ENCODE measurements around the gene TVP23A.
"Not testable (repeated sequence)": the region's sequence is repeated elsewhere in the genome, so short reads cannot be mapped to it uniquely, and the experiment has no call there.

TVP23A gene

DNA sequence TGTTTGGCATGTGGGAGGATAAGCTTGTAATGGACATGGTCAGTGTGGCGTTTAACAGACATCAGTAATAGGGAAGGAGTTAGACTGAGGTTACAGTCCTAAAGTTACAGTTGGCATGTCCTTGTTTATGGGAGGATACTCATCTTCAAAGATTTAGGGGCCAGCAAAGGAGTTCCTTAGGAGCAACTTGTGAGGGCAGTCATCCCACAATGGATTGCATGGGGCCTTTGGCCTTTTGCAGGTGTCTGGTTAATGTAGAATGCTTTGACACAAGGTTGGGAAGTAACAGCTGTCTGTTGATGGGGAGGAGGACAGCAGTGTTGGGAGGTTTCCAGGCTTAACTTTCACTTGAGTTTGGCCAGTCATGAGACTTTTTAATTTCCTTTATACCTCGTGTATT is 72.8 kb downstream of the TVP23A start:
- no peak for DNase-seq (ENCODE audit: low read depth, low spot score)

- no peak for DNase-seq (ENCODE audit: low read depth, low spot score)
These were observed 74.1 kb downstream of the TVP23A start for GRCh38 chr16:10744370-10745030.

- DNase-seq (ENCODE audit: low read depth, low spot score): peak; percentile 64
These were observed 74.8 kb downstream of the TVP23A start, which contains the start of gene NUBP1 for GRCh38 chr16:10743610-10744369. TSS of gene NUBP1 (plus strand) at chr16:10743842. CDS start at chr16:10743864, 22 bp downstream.

- DNase-seq (ENCODE audit: low read depth, low spot score): no peak
These were observed 75.4 kb downstream of the TVP23A start for GRCh38 chr16:10743227-10743609.

- no peak for DNase-seq (ENCODE audit: low read depth, low spot score)
These were observed 76.8 kb downstream of the TVP23A start for GRCh38 chr16:10741844-10742243.

GRCh38 chr16:10741249-10741648 is 77.3 kb downstream of the TVP23A start:
- not testable (repeated sequence) for DNase-seq (ENCODE audit: low read depth, low spot score)

DNA sequence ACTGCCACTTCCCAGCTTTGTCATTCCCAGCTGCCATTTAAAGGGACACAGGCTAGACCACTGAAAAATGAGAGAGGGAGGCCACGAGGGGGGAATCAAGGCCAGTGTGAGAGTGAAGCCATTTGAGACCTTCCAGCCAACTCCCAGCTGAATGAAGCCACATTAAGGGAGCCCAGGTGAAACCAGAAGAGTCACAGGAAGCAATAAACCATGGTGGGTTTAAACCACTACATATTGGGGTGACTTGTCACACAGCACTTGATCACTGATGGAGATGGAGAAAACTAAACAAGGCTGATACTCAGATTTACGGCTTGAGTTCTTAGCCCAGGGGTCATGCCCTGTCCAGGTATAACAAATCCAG is 77.8 kb downstream of the TVP23A start:
- DNase-seq (ENCODE audit: low read depth, low spot score): no peak

DNA sequence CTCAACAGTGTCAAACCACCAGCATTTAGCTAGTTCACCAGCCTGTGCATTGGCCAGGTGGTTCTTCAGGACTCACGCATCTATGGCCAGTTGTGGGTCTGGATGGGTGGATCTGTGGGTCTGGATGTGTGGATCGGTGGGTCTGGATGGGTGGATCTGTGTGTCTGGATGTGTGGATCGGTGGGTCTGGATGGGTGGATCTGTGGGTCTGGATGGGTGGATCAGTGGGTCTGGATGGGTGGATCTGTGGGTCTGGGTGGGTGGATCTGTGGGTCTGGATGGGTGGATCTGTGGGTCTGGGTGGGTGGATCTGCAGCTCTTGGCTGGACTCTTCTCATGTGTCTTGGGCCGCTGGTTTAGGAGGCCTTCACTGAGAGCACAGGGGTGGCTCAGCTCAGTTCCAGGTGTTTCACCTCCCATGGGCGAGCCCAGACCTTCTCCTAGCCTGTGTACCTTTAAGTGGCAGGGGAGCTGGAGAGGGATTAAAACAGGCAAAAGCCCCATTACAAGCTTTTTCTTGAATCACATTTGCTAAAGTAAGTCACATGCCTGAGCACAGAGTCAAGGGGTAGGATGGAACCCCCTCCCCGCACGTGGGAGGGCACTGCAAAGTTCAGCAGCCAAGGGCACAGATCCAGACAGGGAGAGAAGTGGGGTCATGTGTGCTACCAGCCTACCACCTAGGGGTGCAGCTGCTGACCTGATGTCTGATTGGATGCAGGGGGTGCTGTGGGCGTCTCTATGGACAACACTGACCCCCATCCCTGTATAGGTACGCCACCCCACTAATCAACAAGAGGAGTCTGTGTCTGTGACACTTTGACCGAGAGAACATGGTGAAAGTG is 78.4 kb downstream of the TVP23A start:
- no peak for DNase-seq (ENCODE audit: low read depth, low spot score)

GRCh38 chr16:10738231-10739077 is 80.1 kb downstream of the TVP23A start:
- no peak for DNase-seq (ENCODE audit: low read depth, low spot score)

DNA sequence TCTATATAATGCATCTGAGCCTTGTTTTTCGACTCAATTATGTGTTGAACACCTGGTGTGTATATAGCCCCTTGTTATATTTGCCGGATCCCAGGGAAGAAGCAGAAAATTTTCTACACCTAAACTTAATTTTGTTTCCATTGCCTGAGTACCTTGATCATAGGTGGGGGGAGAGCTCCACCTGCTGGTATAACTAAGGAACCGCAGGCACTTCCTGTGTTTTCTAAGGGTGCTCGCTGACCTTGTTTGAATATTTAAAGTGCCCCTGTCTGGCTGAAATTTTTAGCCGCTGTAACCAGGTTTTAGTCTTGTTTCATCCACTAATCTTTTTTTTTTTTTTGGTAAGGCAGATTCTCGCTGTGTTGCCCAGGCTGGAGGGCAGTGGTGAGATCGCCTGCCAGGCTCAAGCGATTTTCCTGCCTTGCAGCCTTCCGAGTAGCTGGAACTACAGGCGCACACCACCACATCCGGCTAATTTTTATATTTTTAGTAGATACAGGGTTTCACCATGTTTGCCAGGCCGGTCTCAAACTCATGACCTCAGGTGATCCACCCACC is 81.4 kb downstream of the TVP23A start:
- no peak for DNase-seq (ENCODE audit: low read depth, low spot score)

DNA sequence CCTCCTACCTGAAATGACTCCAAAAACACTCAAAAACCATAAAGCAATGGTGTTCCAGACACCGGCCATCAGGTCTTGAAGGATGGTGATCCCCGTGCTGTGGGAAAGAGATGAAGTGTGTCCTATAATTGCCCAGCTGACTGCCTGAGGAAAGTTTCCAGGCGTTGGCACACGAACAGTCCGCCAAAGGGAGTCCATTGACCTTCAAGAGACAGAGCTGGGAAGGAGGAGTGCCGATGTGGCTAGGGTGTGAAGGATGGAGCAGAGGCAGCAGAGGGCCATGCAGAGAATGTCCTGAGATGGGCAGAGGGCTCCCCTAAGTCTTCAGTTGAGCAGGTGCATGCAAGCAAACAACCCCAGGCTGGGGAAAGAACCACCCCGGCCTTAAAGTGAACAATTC is 86.8 kb downstream of the TVP23A start:
- DNase-seq (ENCODE audit: low read depth, low spot score): no peak

DNA sequence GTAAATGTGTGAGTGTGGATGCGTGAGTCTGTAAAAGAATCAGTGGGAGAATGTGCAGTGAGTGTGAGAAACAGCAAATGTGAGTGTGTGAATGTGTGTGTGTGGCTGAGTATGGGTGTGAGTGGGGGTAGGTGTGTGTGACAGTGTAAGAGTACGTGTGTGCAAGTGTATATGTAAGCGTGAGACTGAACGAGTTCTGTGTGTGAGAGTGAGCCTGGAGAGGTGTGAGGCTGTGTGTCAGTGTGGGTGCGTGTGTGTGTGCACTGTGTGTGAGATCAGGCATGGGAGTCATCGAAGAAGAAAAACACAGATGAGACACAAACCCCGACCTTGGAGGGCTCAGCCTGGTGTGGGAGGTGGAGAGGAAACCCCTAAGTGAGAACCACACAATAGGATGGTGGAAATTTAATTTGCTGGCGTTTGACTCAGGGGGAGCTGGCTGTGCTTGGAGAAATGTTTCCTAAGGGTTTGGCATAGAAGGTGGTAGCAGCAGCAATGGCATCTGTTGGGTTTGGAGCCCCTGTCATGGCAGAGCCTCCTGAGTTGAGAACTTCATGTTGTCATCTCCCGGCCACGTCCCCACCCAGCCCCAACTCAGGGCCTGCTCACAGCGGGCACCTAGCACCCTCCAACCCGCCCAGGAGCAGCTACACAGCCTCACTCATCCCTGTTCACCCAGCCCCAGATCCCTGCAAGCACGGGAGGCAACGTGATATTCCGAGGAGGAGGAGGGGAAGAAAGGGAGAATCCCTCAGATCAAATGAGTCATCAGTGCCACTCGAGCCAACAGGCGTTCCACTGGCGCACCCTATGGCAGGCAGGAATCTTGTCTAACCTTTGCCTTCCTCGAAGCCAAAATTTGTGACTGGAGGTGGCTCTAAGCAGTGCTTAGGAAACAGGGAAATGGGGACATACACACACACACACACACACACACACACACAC is 89.2 kb downstream of the TVP23A start:
- no peak for DNase-seq (ENCODE audit: low read depth, low spot score)

DNA sequence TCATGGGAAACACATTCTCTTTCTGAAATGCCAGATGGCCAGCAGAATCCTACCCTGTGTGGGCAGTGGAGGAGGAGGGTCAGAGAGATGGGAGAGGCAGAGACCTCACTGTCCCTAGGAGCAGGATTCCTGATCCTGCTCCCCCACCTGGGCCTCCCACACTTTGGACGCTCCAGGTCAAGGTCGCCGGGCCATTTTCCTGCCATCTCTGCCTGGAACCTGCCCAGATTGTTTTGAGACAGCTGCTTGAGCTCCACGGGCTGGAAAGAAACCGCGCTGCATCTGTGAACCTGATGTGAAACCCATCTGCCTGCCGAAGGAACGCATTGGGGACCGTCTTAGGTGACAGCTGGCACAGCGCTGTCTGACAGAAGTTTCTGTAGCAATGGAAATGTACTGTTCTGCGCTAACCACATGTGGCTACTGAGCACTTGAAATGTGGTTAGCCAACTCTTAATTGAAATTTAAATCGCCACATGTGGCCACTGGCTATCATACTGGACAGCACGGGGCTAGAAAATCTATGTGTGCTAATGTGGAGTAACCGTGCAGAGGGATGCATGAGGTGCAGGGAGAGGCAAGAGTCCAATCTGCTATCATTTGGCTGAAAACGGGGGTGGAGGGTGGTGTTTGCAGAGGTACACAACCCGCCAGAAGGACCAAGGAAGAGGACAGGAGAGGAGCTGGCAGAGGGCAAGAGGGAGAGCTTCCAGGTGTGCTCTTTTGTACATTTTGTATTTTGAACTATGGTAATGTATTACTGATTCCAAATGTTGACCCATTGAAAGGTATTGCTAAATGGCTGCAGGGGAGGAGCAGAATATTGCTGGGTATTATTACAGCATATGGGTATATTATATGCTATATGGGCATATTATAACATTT is 90.3 kb downstream of the TVP23A start:
- no peak for DNase-seq (ENCODE audit: low read depth, low spot score)
